HL-60 (cell line): Measurements from ENCODE around the gene SORCS2.

Source experiments
- POLR2AphosphoS5 ChIP-seq: IDR thresholded peaks from 2 replicates; pipeline ENCODE4 v1.6.1; 2012; ENCODE audit warnings: low read depth
- REST ChIP-seq: IDR thresholded peaks from 2 replicates; pipeline ENCODE4 v1.6.1; 2012; ENCODE audit warnings: low read depth; ENCODE audit not compliant: insufficient replicate concordance
- TF ChIP-seq, protein P1 (sequence below): IDR thresholded peaks from one replicate; pipeline ENCODE4 v1.5.1; 2011; ENCODE audit warnings: low read length, control low read depth, inconsistent platforms; ENCODE audit not compliant: insufficient read depth

DNA sequence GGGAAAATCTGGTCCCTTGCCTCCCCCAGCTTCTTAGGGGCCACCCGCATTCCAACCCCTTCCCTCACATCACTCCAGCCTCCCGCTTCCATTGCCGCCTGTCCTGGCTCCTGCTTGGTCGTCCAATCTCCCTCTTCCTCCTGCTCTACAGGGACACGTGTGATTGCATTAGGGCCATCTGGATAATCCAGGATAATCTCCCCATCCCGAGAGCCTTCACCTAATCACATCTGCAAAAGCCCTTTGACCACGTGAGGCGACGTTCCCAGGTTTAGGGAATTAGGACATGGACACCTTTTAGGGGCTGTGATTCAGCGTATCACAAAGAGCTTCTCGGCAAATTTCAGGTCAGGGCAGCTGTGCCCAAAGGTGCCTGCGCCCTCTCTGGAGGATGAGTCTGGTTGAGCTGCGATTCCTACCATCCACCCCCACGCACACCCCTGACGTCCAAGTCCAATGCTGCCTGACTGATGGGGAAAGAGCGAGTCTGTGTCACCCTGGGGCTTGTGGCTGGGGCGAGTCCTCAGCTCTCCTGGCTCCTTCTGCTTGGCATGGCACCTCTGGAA lies 137.8 kb downstream of the SORCS2 start:
- TF ChIP-seq, protein P1, sequence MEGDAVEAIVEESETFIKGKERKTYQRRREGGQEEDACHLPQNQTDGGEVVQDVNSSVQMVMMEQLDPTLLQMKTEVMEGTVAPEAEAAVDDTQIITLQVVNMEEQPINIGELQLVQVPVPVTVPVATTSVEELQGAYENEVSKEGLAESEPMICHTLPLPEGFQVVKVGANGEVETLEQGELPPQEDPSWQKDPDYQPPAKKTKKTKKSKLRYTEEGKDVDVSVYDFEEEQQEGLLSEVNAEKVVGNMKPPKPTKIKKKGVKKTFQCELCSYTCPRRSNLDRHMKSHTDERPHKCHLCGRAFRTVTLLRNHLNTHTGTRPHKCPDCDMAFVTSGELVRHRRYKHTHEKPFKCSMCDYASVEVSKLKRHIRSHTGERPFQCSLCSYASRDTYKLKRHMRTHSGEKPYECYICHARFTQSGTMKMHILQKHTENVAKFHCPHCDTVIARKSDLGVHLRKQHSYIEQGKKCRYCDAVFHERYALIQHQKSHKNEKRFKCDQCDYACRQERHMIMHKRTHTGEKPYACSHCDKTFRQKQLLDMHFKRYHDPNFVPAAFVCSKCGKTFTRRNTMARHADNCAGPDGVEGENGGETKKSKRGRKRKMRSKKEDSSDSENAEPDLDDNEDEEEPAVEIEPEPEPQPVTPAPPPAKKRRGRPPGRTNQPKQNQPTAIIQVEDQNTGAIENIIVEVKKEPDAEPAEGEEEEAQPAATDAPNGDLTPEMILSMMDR = no peak
- TF ChIP-seq POLR2AphosphoS5 (no peak), REST (no peak)
